Activated naive CD4-positive, alpha-beta T cell treated with anti-CD3 and anti-CD28 coated beads, Interleukin-2, amount 10 ng/mL, durations not matched to agents 7 days and 5 days (primary cell): ENCODE measurements around the gene FOXN3.
A peak's percentile ranks its signal among the peaks of the same experiment; 100 is the strongest.

Experiments
- CTCF ChIA-PET: fragments of 350-600 bp; sonication (Branson Sonifier 250); formaldehyde crosslinking; loops from one replicate; lab custom pipeline; 2021; ENCODE audit warnings: antibody characterized with exemption; lab: Charles Lee
- DNase-seq: peaks from one replicate; pipeline ENCODE4 v3.0.0-alpha.2; 2020
- H3K27ac Mint-ChIP-seq: one replicate; pipeline ENCODE4 v1.8.0; 2021; ENCODE audit warnings: mild to moderate bottlenecking, moderate library complexity, mixed read lengths
- H3K27me3 Mint-ChIP-seq: one replicate; pipeline ENCODE4 v1.8.0; 2021; ENCODE audit warnings: mild to moderate bottlenecking, mixed read lengths
- H3K36me3 Mint-ChIP-seq: one replicate; pipeline ENCODE4 v1.8.0; 2021; ENCODE audit warnings: mixed read lengths
- H3K4me1 Mint-ChIP-seq: one replicate; pipeline ENCODE4 v1.8.0; 2021; ENCODE audit warnings: mixed read lengths
- H3K4me3 Mint-ChIP-seq: one replicate; pipeline ENCODE4 v1.8.0; 2021; ENCODE audit warnings: mild to moderate bottlenecking, moderate library complexity, mixed read lengths
- H3K9me3 Mint-ChIP-seq: one replicate; pipeline ENCODE4 v1.8.0; 2021; ENCODE audit warnings: mixed read lengths

The FOXN3 gene

DNA sequence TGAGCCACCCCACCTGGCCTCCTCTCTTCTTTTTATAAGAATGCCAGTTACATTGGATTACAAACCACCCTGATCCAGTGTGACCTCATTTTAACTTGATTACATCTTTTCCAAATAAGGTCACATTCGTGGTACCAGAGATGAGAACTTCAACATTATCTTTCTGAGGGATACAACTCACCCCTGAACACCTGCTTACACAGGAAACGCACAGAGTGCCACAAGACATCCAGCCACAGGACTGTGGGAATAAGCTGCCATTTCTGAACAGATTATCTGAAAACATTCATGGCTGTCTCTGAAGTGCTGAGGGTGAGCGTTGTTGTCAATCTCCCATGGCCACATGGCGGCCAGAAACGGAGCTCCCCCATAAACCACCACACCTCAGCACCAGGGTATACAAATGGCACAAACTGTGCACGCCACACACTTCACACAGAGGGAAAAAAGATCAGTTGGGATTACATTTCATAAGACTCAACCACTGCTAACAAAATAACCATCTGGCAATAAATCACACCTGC, 23.7 kb downstream of the FOXN3 start:
- Mint-ChIP-seq H3K9me3 (no peaks in the 10 kb centered on the region), H3K36me3 (peaks cover 28% of the 10 kb centered on the region), H3K27ac (no peak overlapping the region), H3K4me3 (no peak overlapping the region), H3K4me1 (peaks cover 13% of the 10 kb centered on the region), H3K27me3 (no peaks in the 10 kb centered on the region)
- CTCF ChIA-PET = no interaction called here
- no peak for DNase-seq

DNA sequence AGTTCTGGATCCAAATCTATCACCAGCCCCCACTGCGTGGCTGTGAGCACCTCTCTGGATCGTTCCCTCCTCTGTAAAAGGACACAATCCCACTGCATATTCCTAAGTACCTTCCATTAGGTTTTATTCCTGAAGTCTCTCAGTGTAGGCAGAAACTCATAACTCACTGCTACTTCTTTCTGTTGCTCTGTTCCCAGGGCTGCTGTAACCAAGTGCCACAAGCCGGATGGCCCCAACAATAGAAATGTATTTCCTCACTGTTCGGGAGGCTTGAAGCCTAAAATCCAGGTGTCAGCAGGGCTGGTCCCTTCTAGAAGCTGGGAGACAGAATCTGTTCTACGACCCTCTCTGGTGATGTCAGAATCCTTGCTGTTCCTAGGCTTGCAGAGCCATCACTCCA, 24.9 kb downstream of the FOXN3 start:
- H3K4me1 Mint-ChIP-seq = peaks cover 13% of the 10 kb centered on the region
- CTCF ChIA-PET = no interaction called here
- no peak overlapping the region for H3K27ac Mint-ChIP-seq

DNA sequence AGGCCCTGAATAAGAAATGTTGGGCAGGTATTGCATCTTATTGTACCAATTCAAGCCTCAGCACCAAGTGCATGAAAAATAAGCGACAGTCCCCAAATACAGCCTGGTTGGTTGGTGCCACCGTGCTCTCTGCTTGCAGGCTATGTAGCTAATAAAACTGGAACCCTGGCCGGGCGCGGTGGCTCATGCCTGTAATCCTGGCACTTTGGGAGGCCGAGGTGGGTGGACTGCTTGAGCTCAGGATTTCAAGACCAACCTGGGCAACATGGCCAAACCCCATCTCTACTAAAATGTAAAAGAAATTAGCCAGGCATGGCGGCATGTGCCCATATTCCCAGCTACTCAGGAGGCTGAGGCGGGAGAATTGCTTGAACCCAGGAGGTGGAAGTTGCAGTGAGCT, 25.5 kb downstream of the FOXN3 start:
- DNase-seq = no peak
- H3K4me1 Mint-ChIP-seq = peaks cover 13% of the 10 kb centered on the region
- H3K27ac Mint-ChIP-seq = no peak overlapping the region
- H3K4me3 Mint-ChIP-seq = no peak overlapping the region
- no peaks in the 10 kb centered on the region for H3K27me3 Mint-ChIP-seq
- CTCF ChIA-PET = no interaction called here
- peaks cover 18% of the 10 kb centered on the region for H3K36me3 Mint-ChIP-seq
- no peaks in the 10 kb centered on the region for H3K9me3 Mint-ChIP-seq

More for the DNA sequence above, 24.9 kb downstream of the FOXN3 start:
- H3K4me3 Mint-ChIP-seq = no peak overlapping the region
- no peaks in the 10 kb centered on the region for H3K27me3 Mint-ChIP-seq
- no peaks in the 10 kb centered on the region for H3K9me3 Mint-ChIP-seq
- DNase-seq = no peak
- peaks cover 21% of the 10 kb centered on the region for H3K36me3 Mint-ChIP-seq

DNA sequence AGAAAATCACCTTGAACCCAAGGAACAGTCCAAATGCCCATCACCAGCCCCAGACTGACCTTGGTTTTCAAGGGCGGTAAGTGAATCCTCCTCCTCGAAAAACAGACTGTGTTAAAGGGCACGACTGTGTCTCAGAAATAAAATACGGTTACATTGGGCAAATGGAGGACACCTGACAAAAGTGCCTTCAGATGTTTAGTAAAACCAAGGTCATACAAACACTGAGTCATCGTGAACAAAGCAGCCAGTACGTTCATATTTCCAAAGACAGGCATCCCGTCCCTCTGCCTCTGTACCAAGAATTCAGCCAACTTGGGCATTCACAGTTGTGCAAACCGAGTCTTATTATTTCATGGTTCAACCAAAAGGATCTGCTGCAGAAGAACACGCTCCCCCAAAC, 25.9 kb downstream of the FOXN3 start:
- Mint-ChIP-seq H3K27me3 (no peaks in the 10 kb centered on the region), H3K4me1 (peaks cover 13% of the 10 kb centered on the region), H3K27ac (no peak overlapping the region), H3K4me3 (no peak overlapping the region), H3K9me3 (no peaks in the 10 kb centered on the region), H3K36me3 (peaks cover 17% of the 10 kb centered on the region)
- no peak for DNase-seq
- CTCF ChIA-PET = no interaction called here

DNA sequence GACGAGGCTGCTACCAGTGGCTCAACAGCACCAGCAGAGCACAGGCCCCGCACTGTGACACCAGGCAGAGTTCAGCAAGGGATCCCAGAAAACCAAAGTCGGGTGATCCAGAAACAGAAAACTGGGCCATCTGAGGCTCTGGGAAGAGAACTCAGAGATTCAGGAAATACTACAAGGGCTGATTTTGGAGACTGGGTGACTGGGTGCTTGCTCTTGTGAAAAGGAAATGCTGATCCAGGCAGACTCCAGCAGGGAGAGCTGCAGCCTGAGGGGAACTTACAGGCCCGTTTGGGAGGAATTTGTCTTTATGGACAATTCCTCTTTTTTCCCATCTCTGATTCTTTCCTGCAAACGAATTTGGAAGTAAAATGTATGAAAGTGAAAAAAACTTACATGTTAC, 28.2 kb downstream of the FOXN3 start:
- no peaks in the 10 kb centered on the region for H3K27me3 Mint-ChIP-seq
- H3K36me3 Mint-ChIP-seq = peaks cover 12% of the 10 kb centered on the region
- H3K27ac Mint-ChIP-seq = no peak overlapping the region
- peaks cover 8% of the 10 kb centered on the region for H3K4me1 Mint-ChIP-seq
- CTCF ChIA-PET = no interaction called here
- H3K9me3 Mint-ChIP-seq = no peaks in the 10 kb centered on the region
- H3K4me3 Mint-ChIP-seq = no peak overlapping the region
- no peak for DNase-seq

DNA sequence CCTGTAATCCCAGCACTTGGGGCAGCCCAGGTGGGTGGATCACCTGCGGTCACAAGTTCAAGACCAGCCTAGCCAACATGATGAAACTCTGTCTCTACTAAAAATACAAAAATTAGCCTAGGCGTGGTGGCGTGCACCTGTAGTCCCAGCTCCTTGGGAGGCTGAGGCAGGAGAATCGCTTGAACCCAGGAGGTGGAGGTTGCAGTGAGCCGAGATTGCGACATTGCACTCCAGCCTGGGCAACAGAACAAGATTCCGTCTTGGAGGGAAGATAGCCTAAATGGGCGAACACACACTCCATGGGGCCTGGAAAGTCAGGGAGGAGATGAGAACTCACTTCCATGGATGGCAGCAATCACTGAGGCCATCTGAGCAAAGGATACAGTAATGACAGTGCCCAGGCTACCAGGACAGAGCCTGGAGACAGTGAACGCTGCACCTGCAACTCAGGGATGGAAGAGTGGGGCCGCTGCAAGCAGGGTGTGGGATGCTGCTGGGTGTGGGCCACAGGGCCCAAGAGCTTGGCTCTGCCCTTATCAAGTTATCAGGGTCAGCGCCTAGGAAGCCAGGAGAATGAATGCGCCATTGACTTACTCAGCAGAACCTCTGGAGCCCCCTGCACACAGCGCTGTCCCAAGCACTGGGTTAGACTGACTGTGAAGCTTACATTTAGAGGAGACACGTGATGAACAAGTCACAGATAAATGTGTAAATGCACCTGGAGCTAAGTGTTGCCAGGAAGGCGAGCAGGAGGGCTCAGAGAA, 28.9 kb downstream of the FOXN3 start:
- H3K4me1 Mint-ChIP-seq = peaks cover under 1% of the 10 kb centered on the region
- no peak for DNase-seq
- CTCF ChIA-PET = interaction anchor here (0.6 kb wide), 1 partner anchor 65 kb away, joined by 3 read pairs; no protein-coding TSS in a partner anchor

DNA sequence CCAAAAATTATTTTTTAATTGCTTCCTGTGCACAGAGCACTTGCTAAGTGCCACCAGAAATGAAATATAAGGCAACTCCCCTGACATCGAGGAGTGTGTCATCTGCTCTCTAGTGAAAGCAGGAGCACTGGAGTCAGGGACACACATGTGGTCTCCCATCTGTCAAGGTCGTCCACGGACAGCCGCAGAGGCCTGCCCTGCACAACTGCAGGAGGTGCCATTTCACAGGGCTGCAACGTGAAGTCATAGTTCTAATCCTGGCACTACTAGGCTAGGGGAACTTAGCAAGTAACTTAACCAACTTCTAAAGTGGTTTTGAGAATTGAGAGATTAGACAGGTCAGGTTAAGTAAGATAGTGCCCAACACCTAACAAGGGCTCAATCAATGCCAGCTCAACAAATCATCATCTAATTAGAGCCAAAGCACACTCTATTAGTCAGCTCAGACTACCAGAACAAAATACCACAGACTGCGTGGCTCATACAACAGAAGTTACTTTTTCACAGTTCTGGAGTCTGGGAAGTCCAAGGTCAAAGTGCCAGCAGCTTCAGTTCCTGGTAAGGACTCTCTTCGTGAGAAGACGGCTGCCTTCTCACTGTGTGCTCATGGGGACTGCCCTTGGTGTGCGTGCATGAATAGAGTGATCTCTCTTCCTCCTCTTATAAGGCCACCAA, 30.7 kb downstream of the FOXN3 start:
- Mint-ChIP-seq H3K36me3 (peaks cover 22% of the 10 kb centered on the region), H3K4me1 (no peaks in the 10 kb centered on the region), H3K27ac (no peak overlapping the region), H3K27me3 (no peaks in the 10 kb centered on the region), H3K4me3 (no peak overlapping the region), H3K9me3 (peaks cover 9% of the 10 kb centered on the region)
- no peak for DNase-seq
- CTCF ChIA-PET = no interaction called here

More for the DNA sequence above, 28.9 kb downstream of the FOXN3 start:
- Mint-ChIP-seq H3K27ac (no peak overlapping the region), H3K27me3 (no peaks in the 10 kb centered on the region), H3K4me3 (no peak overlapping the region), H3K9me3 (no peaks in the 10 kb centered on the region), H3K36me3 (peaks cover 10% of the 10 kb centered on the region)

DNA sequence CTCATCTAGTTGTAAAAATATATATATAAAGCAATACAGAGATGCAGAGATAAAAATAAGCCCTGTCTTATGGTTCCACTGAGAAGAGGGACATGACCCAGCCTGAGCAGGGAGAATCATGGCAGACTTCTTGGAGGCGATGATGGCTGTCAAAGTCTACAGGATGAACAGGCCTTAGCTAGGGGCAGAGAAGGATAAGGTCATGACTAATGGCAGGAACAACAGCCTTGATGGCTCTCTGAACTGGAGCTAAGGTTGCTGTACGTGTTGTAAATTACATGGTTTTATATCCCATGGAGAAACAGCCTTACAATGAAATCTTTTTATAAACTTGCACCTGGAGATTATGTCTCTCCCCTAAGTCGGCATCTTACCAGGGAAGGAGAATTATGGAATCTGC, 32.4 kb downstream of the FOXN3 start:
- no peaks in the 10 kb centered on the region for H3K4me1 Mint-ChIP-seq
- DNase-seq = no peak
- CTCF ChIA-PET = no interaction called here

DNA sequence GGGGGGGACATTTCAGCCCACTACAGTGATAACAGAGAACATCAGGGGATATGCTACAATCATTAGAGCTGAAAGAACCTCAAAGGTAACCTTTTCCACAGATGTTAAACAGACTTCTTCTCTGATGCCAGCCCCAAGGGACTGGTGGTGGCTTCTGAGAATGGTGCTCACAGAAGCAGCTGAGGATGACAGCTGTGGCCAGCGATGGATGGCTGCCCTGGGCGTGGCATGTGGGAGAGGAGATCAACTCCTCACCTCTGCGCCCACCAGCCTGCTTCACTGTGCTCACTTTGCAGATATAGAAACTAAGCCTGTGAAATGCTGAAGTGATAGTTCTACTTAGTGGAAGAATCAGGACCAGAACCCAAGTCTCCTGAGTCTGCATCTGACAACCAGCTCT, 33.0 kb downstream of the FOXN3 start:
- peaks cover 33% of the 10 kb centered on the region for H3K36me3 Mint-ChIP-seq
- H3K4me3 Mint-ChIP-seq = no peak overlapping the region
- H3K27me3 Mint-ChIP-seq = no peaks in the 10 kb centered on the region
- CTCF ChIA-PET = no interaction called here
- H3K4me1 Mint-ChIP-seq = no peaks in the 10 kb centered on the region
- no peak for DNase-seq
- peaks cover 22% of the 10 kb centered on the region for H3K9me3 Mint-ChIP-seq
- no peak overlapping the region for H3K27ac Mint-ChIP-seq

More for the DNA sequence above, 32.4 kb downstream of the FOXN3 start:
- H3K36me3 Mint-ChIP-seq = peaks cover 30% of the 10 kb centered on the region
- H3K27me3 Mint-ChIP-seq = no peaks in the 10 kb centered on the region
- H3K27ac Mint-ChIP-seq = no peak overlapping the region
- peaks cover 19% of the 10 kb centered on the region for H3K9me3 Mint-ChIP-seq
- no peak overlapping the region for H3K4me3 Mint-ChIP-seq

DNA sequence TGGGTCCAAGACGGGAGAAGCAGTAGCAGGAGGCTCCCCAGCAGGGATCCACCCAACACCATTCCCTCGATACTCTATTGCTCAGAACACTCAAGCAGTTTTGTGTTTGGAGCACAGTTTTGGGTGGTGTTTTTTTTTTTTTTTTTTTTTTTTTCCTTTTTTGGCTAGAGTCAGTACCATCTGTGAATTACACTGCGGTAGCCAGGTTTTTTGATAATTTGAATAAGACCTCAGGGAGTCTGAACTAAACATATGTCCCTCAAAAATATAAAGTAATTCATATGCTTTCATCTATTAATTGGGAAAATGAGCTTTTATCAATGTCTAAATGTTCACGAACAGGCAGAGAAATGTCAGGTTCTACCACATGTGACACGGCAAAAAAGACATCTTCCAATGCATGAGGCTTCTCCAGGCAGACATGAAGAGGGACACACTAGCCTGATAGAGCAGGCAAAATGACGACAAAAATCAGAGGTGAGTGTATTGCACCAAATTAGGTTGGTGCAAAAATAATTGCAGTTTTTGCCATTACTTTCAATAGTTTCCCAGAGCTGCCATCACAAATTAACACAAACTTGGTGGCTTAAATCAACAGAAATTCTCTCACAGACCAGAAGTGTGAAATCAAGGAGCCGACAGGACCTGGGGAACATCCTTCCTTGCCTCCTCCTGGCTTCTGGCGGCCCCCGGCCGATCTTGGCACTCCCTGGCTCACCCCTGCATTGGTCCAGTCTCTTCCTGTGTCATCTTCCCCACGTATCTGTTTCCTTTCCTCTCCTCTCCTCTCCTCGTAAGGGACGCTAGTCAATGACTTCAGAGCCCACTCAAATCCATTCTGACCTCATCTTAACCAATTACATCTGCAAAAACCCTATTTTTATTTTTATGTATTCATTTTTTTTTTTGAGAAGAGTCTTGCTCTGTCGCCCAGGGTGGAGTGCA, 33.9 kb downstream of the FOXN3 start:
- CTCF ChIA-PET = no interaction called here
- Mint-ChIP-seq H3K27me3 (no peaks in the 10 kb centered on the region), H3K4me1 (no peaks in the 10 kb centered on the region), H3K36me3 (peaks cover 34% of the 10 kb centered on the region), H3K27ac (no peak overlapping the region), H3K9me3 (peaks cover 24% of the 10 kb centered on the region), H3K4me3 (no peak overlapping the region)
- DNase-seq = no peak

DNA sequence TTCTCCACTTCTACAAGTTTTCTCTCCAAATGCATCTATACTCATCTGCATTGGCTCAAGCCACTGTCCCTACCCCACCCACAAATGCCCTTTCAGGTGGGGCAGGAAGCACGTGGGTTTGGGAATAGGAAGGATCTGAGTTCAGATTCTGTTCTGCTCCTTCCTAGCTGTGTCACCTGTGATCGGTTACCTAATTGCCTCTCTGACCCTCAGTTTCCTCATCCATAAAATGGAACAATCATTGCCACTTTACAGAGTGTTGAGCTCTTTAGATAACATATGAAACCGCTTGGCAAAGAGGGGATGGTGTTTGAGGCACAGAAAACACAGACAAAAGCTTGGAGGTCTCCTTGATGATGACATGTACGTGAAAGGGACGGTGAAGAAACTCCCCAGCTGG, 34.5 kb downstream of the FOXN3 start:
- Mint-ChIP-seq H3K4me1 (no peaks in the 10 kb centered on the region), H3K9me3 (peaks cover 24% of the 10 kb centered on the region), H3K4me3 (no peak overlapping the region), H3K36me3 (peaks cover 40% of the 10 kb centered on the region), H3K27me3 (no peaks in the 10 kb centered on the region), H3K27ac (peak overlapping the region; percentile 6)
- CTCF ChIA-PET = no interaction called here
- DNase-seq = no peak

DNA sequence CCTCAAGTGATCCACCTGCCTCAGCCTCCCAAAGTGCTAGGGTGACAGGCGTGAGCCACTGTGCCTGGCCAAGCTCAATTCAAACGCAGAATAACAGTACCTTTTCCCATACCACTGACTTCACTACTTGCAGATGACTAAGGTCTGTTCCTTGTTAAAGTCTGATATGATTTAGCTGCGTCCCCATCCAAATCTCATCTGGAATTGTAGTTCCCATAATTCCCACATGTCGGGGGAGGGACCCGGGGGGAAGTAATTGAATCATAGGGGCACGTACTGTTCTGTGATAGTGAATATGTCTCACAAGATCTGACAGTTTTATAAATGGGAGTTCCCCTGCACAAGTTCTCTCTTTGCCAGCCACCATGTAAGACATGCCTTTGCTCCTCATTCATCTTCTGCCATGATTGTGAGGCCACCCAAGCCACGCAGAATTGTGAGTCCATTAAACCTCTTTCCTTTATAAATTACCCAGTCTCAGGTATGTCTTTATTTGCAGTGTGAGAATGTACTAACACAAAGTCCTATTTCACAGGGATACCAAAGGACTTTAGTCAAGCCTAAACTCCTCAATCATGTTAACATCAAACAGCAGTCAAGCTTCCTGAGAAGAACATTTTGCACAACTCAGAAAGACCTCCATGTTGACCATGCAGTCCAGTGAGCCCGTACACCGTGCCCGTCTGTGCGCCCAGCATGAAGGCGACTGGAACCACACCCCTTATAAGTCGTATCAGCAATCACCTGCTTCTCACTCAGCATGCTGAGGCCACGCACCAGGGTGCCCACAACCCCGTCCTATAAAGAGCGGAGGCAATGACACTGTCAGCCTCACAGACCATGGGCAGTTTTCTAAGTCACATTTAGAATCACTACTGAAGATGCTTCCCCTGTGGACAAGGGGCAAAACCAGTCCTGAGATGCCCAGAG, 36.9 kb downstream of the FOXN3 start:
- Mint-ChIP-seq H3K27ac (no peak overlapping the region), H3K4me3 (no peak overlapping the region)
- CTCF ChIA-PET = interaction anchor here (0.6 kb wide), 1 partner anchor 45 kb away, joined by 5 read pairs; no protein-coding TSS in a partner anchor

DNA sequence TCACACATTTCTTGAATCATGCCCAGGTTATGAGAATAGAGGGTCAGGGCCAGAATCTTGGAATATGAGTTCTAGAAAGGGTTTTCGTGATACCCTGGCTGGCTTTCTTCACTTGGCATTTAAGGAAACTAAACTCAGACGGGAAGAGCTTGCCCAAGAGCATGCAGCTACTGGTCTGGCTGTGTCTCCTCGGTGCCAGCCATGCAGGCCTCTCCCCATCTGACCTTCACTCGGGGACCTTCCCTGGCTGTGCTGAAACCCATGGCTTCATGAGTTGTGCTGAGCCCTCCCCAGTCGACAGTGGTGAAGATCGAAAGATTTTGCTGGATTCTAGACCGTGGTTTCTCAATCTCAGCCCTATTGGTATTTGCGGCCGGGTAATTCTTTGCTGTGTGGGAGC, 38.0 kb downstream of the FOXN3 start:
- H3K4me3 Mint-ChIP-seq = no peak overlapping the region
- H3K36me3 Mint-ChIP-seq = peaks cover 43% of the 10 kb centered on the region
- peaks cover 24% of the 10 kb centered on the region for H3K9me3 Mint-ChIP-seq
- H3K27me3 Mint-ChIP-seq = no peaks in the 10 kb centered on the region
- CTCF ChIA-PET = no interaction called here
- DNase-seq = no peak
- H3K4me1 Mint-ChIP-seq = no peaks in the 10 kb centered on the region
- no peak overlapping the region for H3K27ac Mint-ChIP-seq

More for the DNA sequence above, 36.9 kb downstream of the FOXN3 start:
- no peaks in the 10 kb centered on the region for H3K4me1 Mint-ChIP-seq
- H3K9me3 Mint-ChIP-seq = peaks cover 24% of the 10 kb centered on the region
- DNase-seq = no peak
- H3K27me3 Mint-ChIP-seq = no peaks in the 10 kb centered on the region
- H3K36me3 Mint-ChIP-seq = peaks cover 41% of the 10 kb centered on the region
